GM23338 (cell line): ENCODE measurements around the gene GMEB2. TPM values are rescaled to one million over a fixed set of nuclear protein-coding genes. Genes with fewer than 3 reads are reported as not detected.
"Not testable (repeated sequence)": the region's sequence is repeated elsewhere in the genome, so short reads cannot be mapped to it uniquely, and the experiment has no call there.

Experiments used
- ATAC-seq: fragments of 200-7000 bp; cut with Tn5 transposase; 3 replicates; pipeline ENCODE4 v1.9.1; 2020
- DNase-seq: peaks from one replicate; pipeline ENCODE4 v3.0.0-alpha.2; 2015; ENCODE audit warnings: low spot score
- H2AFZ ChIP-seq: fragments of 200-600 bp; sonication (generic); 2 replicates; pipeline ENCODE4 v1.8.0; 2016; ENCODE audit warnings: antibody characterized with exemption, mild to moderate bottlenecking, moderate library complexity
- H3F3A ChIP-seq: fragments of 200-600 bp; sonication (generic); replicated peaks from 2 replicates; pipeline ENCODE4 v1.8.0; 2017; ENCODE audit warnings: antibody characterized with exemption, mixed run types, low read depth
- H3K27ac ChIP-seq: fragments of 200-600 bp; sonication (generic); 2 replicates; pipeline ENCODE4 v1.6.1; 2016; ENCODE audit warnings: low read depth
- H3K27me3 ChIP-seq: fragments of 200-600 bp; sonication (generic); 2 replicates; pipeline ENCODE4 v1.8.0; 2016; ENCODE audit warnings: mild to moderate bottlenecking, mixed run types, moderate library complexity; ENCODE audit not compliant: insufficient read depth
- H3K36me3 ChIP-seq: fragments of 200-600 bp; sonication (generic); 2 replicates; pipeline ENCODE4 v1.8.0; 2016; ENCODE audit warnings: mild to moderate bottlenecking; ENCODE audit not compliant: insufficient read depth
- H3K4me1 ChIP-seq: fragments of 200-600 bp; sonication (generic); 2 replicates; pipeline ENCODE4 v1.8.0; 2016; ENCODE audit warnings: mild to moderate bottlenecking, moderate library complexity; ENCODE audit not compliant: insufficient read depth
- H3K4me2 ChIP-seq: fragments of 200-600 bp; sonication (generic); 2 replicates; pipeline ENCODE4 v1.7.1; 2017; ENCODE audit warnings: mixed run types
- H3K4me3 ChIP-seq: fragments of 200-600 bp; sonication (generic); 2 replicates; pipeline ENCODE4 v1.6.1; 2016; ENCODE audit warnings: mixed run types
- H3K79me2 ChIP-seq: fragments of 200-600 bp; sonication (generic); replicated peaks from 2 replicates; pipeline ENCODE4 v1.8.0; 2017; ENCODE audit warnings: mild to moderate bottlenecking; ENCODE audit not compliant: insufficient read depth
- H3K9me2 ChIP-seq: fragments of 200-600 bp; sonication (generic); 2 replicates; pipeline ENCODE4 v1.8.0; 2017; ENCODE audit not compliant: insufficient read depth
- H4K20me1 ChIP-seq: fragments of 200-600 bp; sonication (generic); replicated peaks from 2 replicates; pipeline ENCODE4 v1.8.0; 2017; ENCODE audit warnings: mild to moderate bottlenecking; ENCODE audit not compliant: insufficient read depth
- H3K27ac Mint-ChIP-seq: 2 replicates; pipeline ENCODE4 v1.8.0; 2020; ENCODE audit warnings: inconsistent platforms, mild to moderate bottlenecking, moderate library complexity, mixed read lengths
- H3K27me3 Mint-ChIP-seq: 3 replicates; pipeline ENCODE4 v1.8.0; 2022; ENCODE audit warnings: low read depth, mild to moderate bottlenecking, moderate library complexity, mixed read lengths, inconsistent platforms; ENCODE audit not compliant: insufficient read depth, poor library complexity
- H3K36me3 Mint-ChIP-seq: 3 replicates; pipeline ENCODE4 v1.8.0; 2021; ENCODE audit warnings: low read depth, mild to moderate bottlenecking, inconsistent platforms, moderate library complexity, mixed read lengths
- H3K4me1 Mint-ChIP-seq: 3 replicates; pipeline ENCODE4 v1.8.0; 2020; ENCODE audit warnings: mild to moderate bottlenecking, inconsistent platforms, mixed read lengths
- H3K4me3 Mint-ChIP-seq: 3 replicates; pipeline ENCODE4 v1.8.0; 2021; ENCODE audit warnings: moderate library complexity, mild to moderate bottlenecking, inconsistent platforms, mixed read lengths
- H3K9me3 Mint-ChIP-seq: 3 replicates; pipeline ENCODE4 v1.8.0; 2020; ENCODE audit warnings: moderate library complexity, mild to moderate bottlenecking, inconsistent platforms, mixed read lengths
- EZH2phosphoT487 ChIP-seq: fragments of 200-600 bp; sonication (generic); IDR thresholded peaks from one replicate; pipeline ENCODE4 v1.8.1; 2018; ENCODE audit warnings: antibody characterized with exemption; ENCODE audit not compliant: unreplicated experiment
- ZNF114 ChIP-seq: fragments of 250-450 bp; sonication (Bioruptor Pico); IDR thresholded peaks from 2 replicates; pipeline ENCODE4 v1.5.0; 2020; ENCODE audit warnings: mild to moderate bottlenecking, moderate library complexity
- polyA plus RNA-seq: library from polyadenylated mRNA; unstranded; fragments of >200 nt; fragmentation: Nextera tagmentation; extraction: Ambion mirVana; gene quantifications from 2 replicates; pipeline ENCODE4 v1.2.1, GENCODE V29; 2016
- total RNA-seq: library from RNA; depleted of rRNA; stranded (reverse); fragments of >200 nt; shearing (Covaris generic); gene quantifications from 2 replicates; pipeline ENCODE4 v1.2.3, GENCODE V29; 2014
- TF ChIP-seq, protein P1 (sequence below): fragments of 250-450 bp; sonication (Bioruptor Pico); IDR thresholded peaks from 2 replicates; pipeline ENCODE4 v1.5.0; 2020; ENCODE audit warnings: mild to moderate bottlenecking, moderate library complexity
- TF ChIP-seq, protein P2 (sequence below): IDR thresholded peaks from one replicate; pipeline ENCODE4 v1.6.1; 2018; ENCODE audit warnings: antibody characterized with exemption; ENCODE audit not compliant: unreplicated experiment

The GMEB2 gene
- total and polyA plus RNA-seq, 2 experiments from 2014 or later: 4.4 to 20.6 TPM

DNA sequence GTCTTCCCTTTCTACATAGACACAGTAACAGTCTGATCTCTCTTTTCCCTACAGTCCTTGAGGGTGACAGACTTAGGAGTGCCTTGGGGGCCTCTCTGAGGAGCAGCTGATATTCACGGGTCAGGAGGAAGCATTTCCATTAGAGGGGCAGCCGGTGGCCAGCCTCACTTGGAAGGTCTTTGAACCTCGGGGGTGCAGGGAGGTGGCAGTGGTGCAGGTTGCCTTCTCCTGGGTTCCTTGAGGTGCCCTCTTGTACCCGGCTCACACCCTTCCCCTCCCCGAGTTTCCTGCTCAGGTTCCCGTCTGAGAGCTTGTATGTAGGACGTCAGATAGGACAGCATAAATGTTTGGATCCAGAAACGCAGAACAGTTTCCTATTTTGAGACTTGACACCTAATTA, 33.7 kb upstream of the GMEB2 start (continued):
- TF ChIP-seq, protein P1, sequence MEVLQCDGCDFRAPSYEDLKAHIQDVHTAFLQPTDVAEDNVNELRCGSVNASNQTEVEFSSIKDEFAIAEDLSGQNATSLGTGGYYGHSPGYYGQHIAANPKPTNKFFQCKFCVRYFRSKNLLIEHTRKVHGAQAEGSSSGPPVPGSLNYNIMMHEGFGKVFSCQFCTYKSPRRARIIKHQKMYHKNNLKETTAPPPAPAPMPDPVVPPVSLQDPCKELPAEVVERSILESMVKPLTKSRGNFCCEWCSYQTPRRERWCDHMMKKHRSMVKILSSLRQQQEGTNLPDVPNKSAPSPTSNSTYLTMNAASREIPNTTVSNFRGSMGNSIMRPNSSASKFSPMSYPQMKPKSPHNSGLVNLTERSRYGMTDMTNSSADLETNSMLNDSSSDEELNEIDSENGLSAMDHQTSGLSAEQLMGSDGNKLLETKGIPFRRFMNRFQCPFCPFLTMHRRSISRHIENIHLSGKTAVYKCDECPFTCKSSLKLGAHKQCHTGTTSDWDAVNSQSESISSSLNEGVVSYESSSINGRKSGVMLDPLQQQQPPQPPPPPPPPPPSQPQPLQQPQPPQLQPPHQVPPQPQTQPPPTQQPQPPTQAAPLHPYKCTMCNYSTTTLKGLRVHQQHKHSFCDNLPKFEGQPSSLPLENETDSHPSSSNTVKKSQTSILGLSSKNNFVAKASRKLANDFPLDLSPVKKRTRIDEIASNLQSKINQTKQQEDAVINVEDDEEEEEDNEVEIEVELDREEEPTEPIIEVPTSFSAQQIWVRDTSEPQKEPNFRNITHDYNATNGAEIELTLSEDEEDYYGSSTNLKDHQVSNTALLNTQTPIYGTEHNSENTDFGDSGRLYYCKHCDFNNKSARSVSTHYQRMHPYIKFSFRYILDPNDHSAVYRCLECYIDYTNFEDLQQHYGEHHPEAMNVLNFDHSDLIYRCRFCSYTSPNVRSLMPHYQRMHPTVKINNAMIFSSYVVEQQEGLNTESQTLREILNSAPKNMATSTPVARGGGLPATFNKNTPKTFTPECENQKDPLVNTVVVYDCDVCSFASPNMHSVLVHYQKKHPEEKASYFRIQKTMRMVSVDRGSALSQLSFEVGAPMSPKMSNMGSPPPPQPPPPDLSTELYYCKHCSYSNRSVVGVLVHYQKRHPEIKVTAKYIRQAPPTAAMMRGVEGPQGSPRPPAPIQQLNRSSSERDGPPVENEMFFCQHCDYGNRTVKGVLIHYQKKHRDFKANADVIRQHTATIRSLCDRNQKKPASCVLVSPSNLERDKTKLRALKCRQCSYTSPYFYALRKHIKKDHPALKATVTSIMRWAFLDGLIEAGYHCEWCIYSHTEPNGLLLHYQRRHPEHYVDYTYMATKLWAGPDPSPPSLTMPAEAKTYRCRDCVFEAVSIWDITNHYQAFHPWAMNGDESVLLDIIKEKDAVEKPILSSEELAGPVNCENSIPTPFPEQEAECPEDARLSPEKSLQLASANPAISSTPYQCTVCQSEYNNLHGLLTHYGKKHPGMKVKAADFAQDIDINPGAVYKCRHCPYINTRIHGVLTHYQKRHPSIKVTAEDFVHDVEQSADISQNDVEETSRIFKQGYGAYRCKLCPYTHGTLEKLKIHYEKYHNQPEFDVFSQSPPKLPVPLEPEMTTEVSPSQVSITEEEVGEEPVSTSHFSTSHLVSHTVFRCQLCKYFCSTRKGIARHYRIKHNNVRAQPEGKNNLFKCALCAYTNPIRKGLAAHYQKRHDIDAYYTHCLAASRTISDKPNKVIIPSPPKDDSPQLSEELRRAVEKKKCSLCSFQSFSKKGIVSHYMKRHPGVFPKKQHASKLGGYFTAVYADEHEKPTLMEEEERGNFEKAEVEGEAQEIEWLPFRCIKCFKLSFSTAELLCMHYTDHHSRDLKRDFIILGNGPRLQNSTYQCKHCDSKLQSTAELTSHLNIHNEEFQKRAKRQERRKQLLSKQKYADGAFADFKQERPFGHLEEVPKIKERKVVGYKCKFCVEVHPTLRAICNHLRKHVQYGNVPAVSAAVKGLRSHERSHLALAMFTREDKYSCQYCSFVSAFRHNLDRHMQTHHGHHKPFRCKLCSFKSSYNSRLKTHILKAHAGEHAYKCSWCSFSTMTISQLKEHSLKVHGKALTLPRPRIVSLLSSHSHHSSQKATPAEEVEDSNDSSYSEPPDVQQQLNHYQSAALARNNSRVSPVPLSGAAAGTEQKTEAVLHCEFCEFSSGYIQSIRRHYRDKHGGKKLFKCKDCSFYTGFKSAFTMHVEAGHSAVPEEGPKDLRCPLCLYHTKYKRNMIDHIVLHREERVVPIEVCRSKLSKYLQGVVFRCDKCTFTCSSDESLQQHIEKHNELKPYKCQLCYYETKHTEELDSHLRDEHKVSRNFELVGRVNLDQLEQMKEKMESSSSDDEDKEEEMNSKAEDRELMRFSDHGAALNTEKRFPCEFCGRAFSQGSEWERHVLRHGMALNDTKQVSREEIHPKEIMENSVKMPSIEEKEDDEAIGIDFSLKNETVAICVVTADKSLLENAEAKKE (CRISPR knock-in tag): no peak
- TF ChIP-seq EZH2phosphoT487 (no peak), ZNF114 (CRISPR knock-in tag) (no peak)
- TF ChIP-seq, protein P2, sequence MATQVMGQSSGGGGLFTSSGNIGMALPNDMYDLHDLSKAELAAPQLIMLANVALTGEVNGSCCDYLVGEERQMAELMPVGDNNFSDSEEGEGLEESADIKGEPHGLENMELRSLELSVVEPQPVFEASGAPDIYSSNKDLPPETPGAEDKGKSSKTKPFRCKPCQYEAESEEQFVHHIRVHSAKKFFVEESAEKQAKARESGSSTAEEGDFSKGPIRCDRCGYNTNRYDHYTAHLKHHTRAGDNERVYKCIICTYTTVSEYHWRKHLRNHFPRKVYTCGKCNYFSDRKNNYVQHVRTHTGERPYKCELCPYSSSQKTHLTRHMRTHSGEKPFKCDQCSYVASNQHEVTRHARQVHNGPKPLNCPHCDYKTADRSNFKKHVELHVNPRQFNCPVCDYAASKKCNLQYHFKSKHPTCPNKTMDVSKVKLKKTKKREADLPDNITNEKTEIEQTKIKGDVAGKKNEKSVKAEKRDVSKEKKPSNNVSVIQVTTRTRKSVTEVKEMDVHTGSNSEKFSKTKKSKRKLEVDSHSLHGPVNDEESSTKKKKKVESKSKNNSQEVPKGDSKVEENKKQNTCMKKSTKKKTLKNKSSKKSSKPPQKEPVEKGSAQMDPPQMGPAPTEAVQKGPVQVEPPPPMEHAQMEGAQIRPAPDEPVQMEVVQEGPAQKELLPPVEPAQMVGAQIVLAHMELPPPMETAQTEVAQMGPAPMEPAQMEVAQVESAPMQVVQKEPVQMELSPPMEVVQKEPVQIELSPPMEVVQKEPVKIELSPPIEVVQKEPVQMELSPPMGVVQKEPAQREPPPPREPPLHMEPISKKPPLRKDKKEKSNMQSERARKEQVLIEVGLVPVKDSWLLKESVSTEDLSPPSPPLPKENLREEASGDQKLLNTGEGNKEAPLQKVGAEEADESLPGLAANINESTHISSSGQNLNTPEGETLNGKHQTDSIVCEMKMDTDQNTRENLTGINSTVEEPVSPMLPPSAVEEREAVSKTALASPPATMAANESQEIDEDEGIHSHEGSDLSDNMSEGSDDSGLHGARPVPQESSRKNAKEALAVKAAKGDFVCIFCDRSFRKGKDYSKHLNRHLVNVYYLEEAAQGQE: no peak

DNA sequence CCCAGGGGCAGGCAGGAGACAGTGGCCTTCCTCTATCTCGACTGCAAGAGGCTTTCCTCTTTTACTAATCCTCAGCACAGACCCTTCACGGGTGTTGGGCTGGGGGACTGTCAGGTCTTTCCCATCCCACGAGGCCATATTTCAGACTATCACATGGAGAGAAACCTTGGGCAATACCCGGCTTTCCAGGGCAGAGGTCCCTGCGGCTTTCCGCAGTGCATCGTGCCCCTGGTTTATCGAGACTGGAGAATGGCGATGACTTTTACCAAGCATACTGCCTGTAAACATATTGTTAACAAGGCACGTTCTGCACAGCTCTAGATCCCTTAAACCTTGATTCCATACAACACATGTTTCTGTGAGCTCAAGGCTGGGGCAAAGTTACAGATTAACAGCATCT, 33.3 kb upstream of the GMEB2 start:
- not testable (repeated sequence) for H3K4me3 ChIP-seq, H3K27ac Mint-ChIP-seq, H3K36me3 ChIP-seq, DNase-seq, H3K9me2 ChIP-seq, H4K20me1 ChIP-seq, H3F3A ChIP-seq, H3K9me3 Mint-ChIP-seq, ATAC-seq, H2AFZ ChIP-seq, H3K27ac ChIP-seq, H3K4me2 ChIP-seq, H3K27me3 ChIP-seq, H3K4me1 ChIP-seq, H3K79me2 ChIP-seq
- Mint-ChIP-seq H3K27me3 (peaks cover 13% of the 10 kb centered on the region), H3K4me1 (peaks cover 24% of the 10 kb centered on the region), H3K36me3 (peaks cover 31% of the 10 kb centered on the region), H3K4me3 (peak overlapping the region; percentile 99)
